ENCODE results near the gene PPP2R3A.

PPP2R3A gene

GRCh38 chr3:136022529-136023263 lies 57.2 kb downstream of the PPP2R3A start:
- DNase-seq (ENCODE audit: low spot score) = no peak

DNA sequence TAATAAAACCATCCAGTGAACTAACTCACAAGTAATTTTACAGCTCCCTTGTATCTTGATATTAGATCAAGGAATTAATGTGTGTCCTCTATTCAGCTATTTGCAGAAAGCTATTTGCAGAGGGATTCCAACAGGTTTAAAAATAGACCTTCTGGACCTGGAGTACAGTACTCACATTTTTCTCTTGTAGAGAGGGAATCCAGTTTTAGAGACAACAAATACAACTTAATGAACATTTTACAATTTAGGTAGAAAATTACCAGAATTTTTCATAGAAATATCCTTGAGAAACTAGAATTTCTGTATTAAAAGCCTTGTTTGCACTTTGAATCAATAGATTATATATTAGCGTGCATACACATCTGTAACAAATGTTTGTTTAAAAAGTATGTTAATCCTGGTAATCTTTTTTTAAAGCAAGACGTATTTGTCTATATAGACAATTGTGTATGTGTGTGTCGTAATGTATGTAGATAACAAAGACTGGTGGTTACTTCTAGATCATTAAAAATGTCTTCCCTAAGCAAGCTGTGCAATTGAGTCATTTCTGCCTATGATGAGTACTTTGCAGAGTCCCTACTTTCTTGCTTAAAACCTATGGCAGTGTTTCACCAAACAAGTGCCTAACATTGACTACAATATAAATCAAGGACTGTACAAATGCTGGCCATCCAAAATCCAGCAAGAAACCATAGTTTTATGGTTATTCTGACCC lies 57.9 kb downstream of the PPP2R3A start:
- DNase-seq (ENCODE audit: low spot score) = no peak

DNA sequence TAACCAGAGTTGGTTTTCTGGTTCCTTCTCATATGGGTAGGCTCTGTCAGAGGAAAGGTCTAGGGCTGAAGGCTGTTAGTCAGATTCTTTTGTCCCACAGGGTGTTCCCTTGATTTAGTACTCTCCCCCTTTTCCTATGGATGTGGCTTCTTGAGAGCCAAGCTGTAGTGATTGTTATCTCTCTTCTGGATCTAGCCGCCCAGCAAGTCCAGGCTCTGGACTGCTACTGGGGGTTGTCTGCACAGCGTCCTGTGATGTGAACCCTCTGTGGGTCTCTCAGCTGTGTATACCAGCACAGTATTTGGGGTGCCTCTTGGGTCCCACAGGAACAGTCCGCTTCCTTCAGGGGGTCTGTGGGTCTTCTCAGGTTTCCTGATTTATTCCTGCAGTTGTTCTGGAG lies 70.8 kb downstream of the PPP2R3A start:
- DNase-seq (ENCODE audit: low spot score) = no peak

DNA sequence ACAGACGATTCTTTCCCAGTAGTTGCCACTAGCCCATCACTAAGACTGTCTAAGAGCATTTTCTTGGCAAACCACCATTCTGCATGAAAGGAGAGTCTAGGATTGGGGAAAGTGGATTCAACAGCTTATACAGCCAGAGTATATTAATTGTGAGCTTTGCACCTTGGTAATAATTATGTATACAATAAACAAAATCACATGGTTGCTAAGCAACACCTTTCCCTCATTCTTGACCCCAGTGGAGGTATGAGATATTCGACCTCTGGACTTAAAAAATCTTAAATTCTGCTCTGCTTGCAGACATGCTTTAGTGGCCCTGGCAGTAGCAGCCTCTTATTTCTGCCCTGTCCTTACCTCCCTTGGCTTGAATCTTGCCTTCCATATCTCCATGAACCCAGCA lies 73.1 kb downstream of the PPP2R3A start:
- no peak for DNase-seq (ENCODE audit: low spot score)

- DNase-seq (ENCODE audit: low spot score) = peak; percentile 75
Measured at GRCh38 chr3:136042608-136043221, 77.2 kb downstream of the PPP2R3A start.

- no peak for DNase-seq (ENCODE audit: low spot score)
Measured at GRCh38 chr3:136044980-136045745, 79.6 kb downstream of the PPP2R3A start.

DNA sequence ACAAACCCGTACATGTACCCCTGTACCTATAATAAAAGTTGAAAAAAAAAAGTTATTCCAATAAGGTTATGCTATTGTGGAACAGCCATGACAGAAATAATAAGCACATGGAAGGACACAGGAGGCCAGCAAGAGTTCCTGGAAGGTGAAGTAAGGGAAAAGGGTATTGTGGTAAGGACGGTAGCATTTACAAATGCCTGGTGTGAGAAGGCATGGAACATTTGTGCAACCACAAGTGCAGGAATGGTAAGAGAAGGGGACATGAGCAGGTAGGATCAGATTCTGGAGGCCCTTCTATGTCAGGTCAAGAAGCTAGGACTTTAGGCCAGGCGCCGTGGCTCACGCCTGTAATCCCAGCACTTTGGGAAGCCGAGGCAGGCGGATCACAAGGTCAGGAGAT lies 82.5 kb downstream of the PPP2R3A start:
- DNase-seq (ENCODE audit: low spot score) = no peak

DNA sequence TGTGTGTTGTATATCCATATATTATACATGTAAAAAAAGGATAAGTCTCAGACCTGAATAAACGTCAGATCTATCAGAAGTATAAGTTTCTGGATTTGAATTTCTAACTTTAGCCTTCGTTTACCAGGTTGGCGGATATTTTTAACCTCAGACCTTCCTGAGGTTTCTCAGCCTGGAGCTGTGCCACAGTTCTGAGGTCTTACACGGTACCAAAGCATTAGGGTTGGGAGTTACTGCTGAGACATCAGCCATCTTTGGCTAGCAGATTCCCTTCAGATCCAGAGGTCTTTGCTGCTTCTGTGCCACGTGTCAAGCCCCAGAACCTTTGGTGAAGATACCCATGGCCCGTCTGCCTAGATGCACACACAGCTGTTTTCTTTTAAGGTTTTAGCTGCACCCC lies 84.7 kb downstream of the PPP2R3A start:
- no peak for DNase-seq (ENCODE audit: low spot score)

DNA sequence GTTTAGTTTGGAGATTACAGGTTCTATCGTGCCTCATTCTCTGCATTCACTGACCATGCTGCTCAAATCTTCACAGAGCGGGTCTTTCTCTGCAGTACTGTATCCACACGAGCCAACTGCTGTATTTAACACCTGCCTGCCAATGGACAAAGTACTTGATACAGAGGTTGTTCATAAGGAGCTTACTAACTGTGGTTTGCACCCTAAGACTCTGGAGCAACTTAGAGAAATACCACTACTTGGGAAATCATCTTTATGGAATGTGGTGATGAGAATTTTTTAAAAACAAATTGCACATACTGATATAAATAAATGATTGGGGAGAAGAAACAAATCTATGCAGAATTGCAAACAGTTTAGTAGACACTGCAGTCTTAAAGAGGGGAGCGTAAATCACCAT lies 90.0 kb downstream of the PPP2R3A start:
- DNase-seq (ENCODE audit: low spot score) = no peak

DNA sequence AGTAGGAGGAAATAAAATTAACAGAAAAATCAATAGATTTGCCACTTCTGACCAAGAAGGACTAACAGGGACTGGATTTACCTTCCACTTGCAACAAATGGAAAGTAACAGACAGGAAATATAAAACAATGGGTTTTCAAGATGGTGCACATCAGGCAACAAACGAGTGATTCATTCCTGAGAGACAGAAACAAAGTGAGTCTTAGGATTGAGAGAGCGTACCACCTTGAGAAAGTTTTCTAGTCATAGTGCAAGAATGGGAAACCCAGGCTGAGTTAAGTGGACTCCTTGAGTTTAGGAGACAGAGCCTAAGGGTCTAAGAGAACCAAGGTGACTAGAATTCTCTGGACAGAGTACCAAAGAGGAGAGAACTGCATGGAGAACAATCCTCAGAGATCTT lies 101.7 kb downstream of the PPP2R3A start:
- DNase-seq (ENCODE audit: low spot score) = no peak

DNA sequence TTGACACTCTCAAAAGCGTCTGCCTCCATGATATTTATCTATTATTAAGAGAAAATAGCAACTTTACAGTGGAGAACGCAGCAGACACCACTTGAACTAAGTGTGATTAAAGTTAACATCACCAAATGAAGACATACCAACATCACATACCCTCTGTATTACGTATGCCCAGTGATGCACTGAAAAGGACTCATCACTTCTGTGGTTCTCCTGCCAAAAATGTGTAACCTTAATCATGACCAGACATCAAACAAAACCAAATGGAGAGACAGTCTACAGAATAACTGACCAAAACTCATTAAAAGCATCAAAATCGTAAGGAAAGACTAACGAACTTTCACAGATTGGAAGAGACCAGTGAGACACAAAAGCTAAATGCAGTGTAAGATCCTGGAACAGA lies 103.2 kb downstream of the PPP2R3A start:
- DNase-seq (ENCODE audit: low spot score) = peak; percentile 45

GRCh38 chr3:136069933-136070332 lies 104.4 kb downstream of the PPP2R3A start:
- DNase-seq (ENCODE audit: low spot score) = no peak

- DNase-seq (ENCODE audit: low spot score) = peak; percentile 56
Measured at GRCh38 chr3:136070334-136070733, 104.8 kb downstream of the PPP2R3A start.

DNA sequence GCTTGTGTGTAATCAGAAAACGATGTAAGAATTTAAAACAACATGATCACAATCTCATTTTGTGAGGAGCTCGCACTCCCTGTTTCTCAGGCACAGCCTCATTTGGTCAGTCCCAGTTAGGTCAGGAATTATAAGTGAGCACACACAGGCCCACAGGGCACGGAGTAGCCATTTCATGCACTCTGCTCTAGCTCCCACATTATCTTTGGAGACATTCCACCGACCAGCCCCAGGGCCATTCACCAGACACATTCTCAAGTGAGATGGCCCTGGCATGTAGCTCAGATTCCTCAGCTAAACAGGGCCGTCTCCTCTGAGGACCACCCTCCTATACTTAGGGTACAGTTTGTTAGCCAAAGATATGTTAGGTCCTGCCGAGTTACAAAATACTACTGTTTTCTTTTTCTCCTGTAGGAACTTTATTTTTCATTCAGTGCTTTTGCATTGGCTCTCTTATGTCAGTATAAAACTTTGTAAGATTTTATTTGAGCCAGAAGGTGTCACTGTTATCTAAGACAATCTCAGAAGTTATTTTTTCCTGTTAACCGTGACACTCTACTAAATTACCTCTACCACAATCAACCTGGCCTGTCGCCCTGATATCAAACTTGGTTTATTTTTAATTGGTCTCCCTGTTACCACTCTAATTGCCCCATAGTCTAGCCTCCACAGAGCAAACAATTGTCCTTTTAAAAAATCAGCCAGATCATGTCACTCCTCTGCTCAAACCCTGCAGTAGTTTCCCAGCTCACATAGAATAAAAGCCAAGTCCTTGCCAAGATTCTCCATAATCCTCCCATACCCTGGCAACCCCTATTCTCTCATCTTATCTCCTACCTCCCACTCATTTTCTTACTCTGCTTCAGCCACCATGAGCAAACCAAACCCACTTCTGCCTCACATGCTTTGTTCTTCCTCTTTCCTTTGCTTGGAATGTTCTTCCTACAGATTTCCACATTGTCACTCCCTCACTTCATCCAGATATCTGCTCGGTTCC lies 105.7 kb downstream of the PPP2R3A start:
- peak; percentile 31 for DNase-seq (ENCODE audit: low spot score)

DNA sequence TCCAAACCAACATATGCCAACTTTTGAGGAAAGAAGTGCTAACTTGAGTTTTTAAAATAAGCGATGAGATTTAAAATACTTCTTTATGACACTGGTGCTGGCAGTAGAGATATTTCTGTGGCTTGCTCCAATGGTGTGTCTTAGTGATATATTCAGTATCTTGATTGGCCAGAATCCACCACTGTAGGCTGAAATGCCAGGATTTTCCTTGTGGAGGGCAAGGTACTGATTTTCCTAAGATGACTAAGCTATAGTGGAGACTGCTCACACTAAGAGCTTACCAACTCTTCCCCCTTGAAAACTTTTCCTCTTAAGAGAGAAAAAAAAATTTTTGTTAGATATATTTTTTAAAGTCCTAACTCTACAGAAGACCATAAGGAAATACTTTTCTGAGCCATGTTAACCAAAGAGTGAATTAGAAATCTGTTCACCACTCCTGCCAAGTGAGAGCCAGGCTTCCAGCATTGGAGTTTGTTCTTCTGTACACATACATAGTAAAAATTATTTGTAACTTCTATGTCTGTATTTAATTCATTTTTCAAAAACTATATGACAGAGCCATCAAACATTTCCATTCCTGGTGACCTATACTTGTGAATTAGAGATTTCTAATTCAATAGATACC lies 109.1 kb downstream of the PPP2R3A start:
- DNase-seq (ENCODE audit: low spot score) = peak; percentile 8

- peak; percentile 80 for DNase-seq (ENCODE audit: low spot score)
Measured at GRCh38 chr3:136075218-136075808, 109.8 kb downstream of the PPP2R3A start.

DNA sequence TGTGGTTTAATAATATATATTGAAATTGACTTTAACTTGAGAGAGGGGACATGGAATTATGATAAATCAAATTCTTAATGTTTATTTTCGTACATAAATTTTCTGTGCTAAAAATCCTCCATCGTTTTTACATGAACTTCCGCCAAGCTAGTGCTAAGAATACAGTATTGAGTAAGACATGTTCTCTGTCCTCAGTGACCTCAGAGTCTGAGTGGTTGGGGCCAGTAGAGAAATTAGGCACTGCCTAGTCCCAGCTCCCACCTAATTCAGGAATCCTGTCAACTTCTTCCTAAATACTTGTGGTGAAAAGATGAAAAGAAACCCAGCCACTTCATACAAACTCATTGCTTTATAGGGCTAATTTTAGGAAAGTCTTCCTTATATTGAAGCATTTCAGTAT lies 110.3 kb downstream of the PPP2R3A start:
- no peak for DNase-seq (ENCODE audit: low spot score)

- peak; percentile 70 for DNase-seq (ENCODE audit: low spot score)
Measured at GRCh38 chr3:136078421-136079364, 113.2 kb downstream of the PPP2R3A start.

Measured in RKO (cell line).